HepG2 (cell line): ENCODE data around the gene SLC22A5. TPM values are rescaled to one million over a fixed set of nuclear protein-coding genes. Genes with fewer than 3 reads are reported as not detected.

Experiments used
- FIP1L1 ChIP-seq: fragments of 200-400 bp; formaldehyde crosslinking; IDR thresholded peaks from 2 replicates; pipeline ENCODE4 v1.6.1; 2018; ENCODE audit warnings: low read depth, mild to moderate bottlenecking, low read length, moderate library complexity, borderline replicate concordance; ENCODE audit not compliant: insufficient read depth
- FOXA1 ChIP-seq, 2 experiments: fragments of 450-650 bp in 1 of 2; sonication (generic) in 1 of 2; formaldehyde crosslinking in 1 of 2; IDR thresholded peaks; 2 replicates each; pipeline versions ENCODE4 v1.4.0 to v1.6.1; 2016 to 2020; ENCODE audit warnings: missing genetic modification reagents in 1 of 2
- FOXO1 ChIP-seq: sonication (generic); formaldehyde crosslinking; IDR thresholded peaks from 2 replicates; pipeline ENCODE4 v1.4.0; 2020; ENCODE audit warnings: missing genetic modification reagents
- HMGXB4 ChIP-seq, 2 experiments: sonication (generic) in 1 of 2; formaldehyde crosslinking in 1 of 2; IDR thresholded peaks; 2 replicates each; pipeline versions ENCODE4 v1.4.0 to v1.6.1; 2018 to 2020; ENCODE audit warnings: missing genetic modification reagents in 2 of 2, borderline replicate concordance in 1 of 2, low read depth in 1 of 2, mild to moderate bottlenecking in 1 of 2, missing biosample characterization in 1 of 2
- MTA1 ChIP-seq: sonication (generic); formaldehyde crosslinking; IDR thresholded peaks from 2 replicates; pipeline ENCODE4 v1.4.0; 2020; ENCODE audit warnings: missing genetic modification reagents, mild to moderate bottlenecking, borderline replicate concordance
- MXD1 ChIP-seq: sonication (generic); formaldehyde crosslinking; IDR thresholded peaks from 2 replicates; pipeline ENCODE4 v1.4.0; 2020; ENCODE audit warnings: mild to moderate bottlenecking, missing genetic modification reagents
- PRDM15 ChIP-seq: sonication (generic); formaldehyde crosslinking; IDR thresholded peaks from 2 replicates; pipeline ENCODE4 v1.4.0; 2020; ENCODE audit warnings: missing genetic modification reagents
- RNF219 ChIP-seq: sonication (generic); formaldehyde crosslinking; IDR thresholded peaks from 2 replicates; pipeline ENCODE4 v1.5.0; 2020; ENCODE audit warnings: mild to moderate bottlenecking, missing genetic modification reagents
- STAT5B ChIP-seq: sonication (generic); formaldehyde crosslinking; IDR thresholded peaks from 2 replicates; pipeline ENCODE4 v1.4.0; 2020; ENCODE audit warnings: missing genetic modification reagents
- TFDP1 ChIP-seq: IDR thresholded peaks from 2 replicates; pipeline ENCODE4 v1.6.1; 2016; ENCODE audit warnings: missing compliant biosample characterization, missing genetic modification reagents, borderline replicate concordance
- XRCC5 ChIP-seq: fragments of 200-400 bp; formaldehyde crosslinking; optimal IDR thresholded peaks from 2 replicates; pipeline ENCODE3; 2017; ENCODE audit warnings: mild to moderate bottlenecking, low read length
- ZGPAT ChIP-seq: IDR thresholded peaks from 2 replicates; pipeline ENCODE4 v1.6.1; 2016; ENCODE audit warnings: mild to moderate bottlenecking
- ZMYM2 ChIP-seq: sonication (generic); formaldehyde crosslinking; IDR thresholded peaks from 2 replicates; pipeline ENCODE4 v1.8.0; 2022; ENCODE audit warnings: mild to moderate bottlenecking, missing genetic modification reagents
- ZNF232 ChIP-seq: sonication (generic); formaldehyde crosslinking; IDR thresholded peaks from 2 replicates; pipeline ENCODE4 v1.4.0; 2020; ENCODE audit warnings: missing genetic modification reagents, borderline replicate concordance
- ZNF543 ChIP-seq: sonication (generic); formaldehyde crosslinking; IDR thresholded peaks from 2 replicates; pipeline ENCODE4 v1.4.0; 2020; ENCODE audit warnings: mild to moderate bottlenecking, missing genetic modification reagents
- polyA plus RNA-seq, 8 experiments: library from polyadenylated mRNA; depleted of rRNA in 3 of 8; stranded (reverse) in 7 of 8; unstranded in 1 of 8; fragments of >200 nt; fragmentation: Illumina TruSeq in 4 of 8; extraction: Trizol in 4 of 8; gene quantifications; 2 replicates each; pipeline versions ENCODE4 v1.2.1 to v1.2.3, GENCODE V29; 2011 to 2016; ENCODE audit warnings: low read depth in 4 of 8, missing spikeins in 1 of 8, mixed read lengths in 1 of 8; ENCODE audit not compliant: insufficient read depth in 1 of 8
- total RNA-seq, 5 experiments: library from RNA; depleted of rRNA; stranded (reverse); fragments of >200 nt; fragmentation: Illumina TruSeq; extraction: Trizol; gene quantifications; 2 replicates each; pipeline ENCODE4 v1.2.3, GENCODE V29; 2016; ENCODE audit warnings: low read depth in 1 of 5

SLC22A5 gene
- total and polyA plus RNA-seq, 2 of the 13 experiments (the other 11 are each of a cell fraction or from before 2014, with no cell fraction given) = 7.1 to 15.1 TPM

GRCh38 chr5:132419502-132420468 is 50.3 kb downstream of the SLC22A5 start (continued):
- TF ChIP-seq ZNF232 (CRISPR knock-in tag) (peak; percentile 42; the same call in 1 of the 2 replicates), ZNF543 (CRISPR knock-in tag) (no peak), FIP1L1 (no peak), XRCC5 (peak; percentile 85), TFDP1 (CRISPR knock-in tag) (no peak), ZMYM2 (CRISPR knock-in tag) (no peak), STAT5B (no peak), HMGXB4 (CRISPR knock-in tag; IDR thresholded peaks at IDR 0.05; ENCODE audit: borderline replicate concordance in 1 of 2, low read depth in 1 of 2) (peak; percentile 37 to 70; a peak in 2 of 4 replicates), MTA1 (CRISPR knock-in tag) (no peak), FOXO1 (peak; percentile 47; the same call in 1 of the 2 replicates), FOXA1 (IDR thresholded peaks at IDR 0.05) (no peak), FOXA1 (CRISPR knock-in tag; IDR thresholded peaks at IDR 0.05) (no peak), PRDM15 (CRISPR knock-in tag) (peak; percentile 60; the same call in 1 of the 2 replicates), RNF219 (CRISPR knock-in tag) (no peak), MXD1 (CRISPR knock-in tag) (no peak), ZGPAT (CRISPR knock-in tag) (0 out of 2 replicates have a peak, but pooled peaks have one; percentile 48)
